ENCODE measurements around the gene ZNF331.
A peak's percentile ranks its signal among the peaks of the same experiment; 100 is the strongest.

DNA sequence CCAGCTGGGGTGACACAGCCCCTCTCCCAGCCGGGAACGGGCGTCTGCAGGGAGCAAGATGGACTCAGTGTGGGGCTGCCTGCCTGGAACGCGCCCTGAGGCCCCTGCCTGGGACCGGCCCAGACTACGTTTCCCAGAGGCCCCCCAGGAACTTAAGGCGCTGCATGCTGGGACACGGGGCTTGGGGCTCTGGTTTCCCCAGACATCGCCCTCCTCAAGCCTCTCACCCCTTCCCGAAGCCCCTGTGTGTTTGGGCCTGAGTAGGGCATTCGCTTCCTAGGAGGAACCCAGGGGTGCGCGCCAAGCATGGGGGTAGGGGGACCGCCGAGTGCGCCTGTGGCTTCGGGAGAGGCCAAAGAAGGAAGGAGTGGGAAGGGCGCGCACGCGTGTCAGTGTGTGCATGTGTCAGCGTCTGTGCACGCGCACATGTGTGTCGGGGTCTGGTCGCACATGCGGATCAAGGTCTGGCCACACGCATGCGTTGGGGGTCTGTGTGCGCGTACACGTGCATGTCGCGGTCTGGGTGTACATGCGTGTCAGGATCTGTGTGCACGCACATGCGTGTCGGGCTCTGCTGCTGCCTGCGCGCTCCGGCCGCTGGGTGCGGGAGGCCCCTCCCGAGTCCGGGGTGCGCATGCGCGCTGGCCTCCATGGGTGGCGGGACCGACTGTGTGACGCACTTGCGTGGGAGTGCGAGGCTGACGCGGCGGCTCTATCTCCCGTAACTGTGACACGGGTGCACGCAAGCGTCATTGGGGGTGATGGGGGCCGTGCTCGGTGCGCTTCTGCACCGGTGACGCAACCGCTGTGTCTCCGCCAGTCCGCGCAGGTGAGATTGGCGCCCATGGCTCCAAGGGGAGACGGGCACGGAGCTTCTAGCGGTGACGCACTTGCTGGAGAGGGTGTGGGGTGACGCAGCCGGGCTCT lies 16.2 kb downstream of the ZNF331 start:
- TF ChIP-seq, protein P1, sequence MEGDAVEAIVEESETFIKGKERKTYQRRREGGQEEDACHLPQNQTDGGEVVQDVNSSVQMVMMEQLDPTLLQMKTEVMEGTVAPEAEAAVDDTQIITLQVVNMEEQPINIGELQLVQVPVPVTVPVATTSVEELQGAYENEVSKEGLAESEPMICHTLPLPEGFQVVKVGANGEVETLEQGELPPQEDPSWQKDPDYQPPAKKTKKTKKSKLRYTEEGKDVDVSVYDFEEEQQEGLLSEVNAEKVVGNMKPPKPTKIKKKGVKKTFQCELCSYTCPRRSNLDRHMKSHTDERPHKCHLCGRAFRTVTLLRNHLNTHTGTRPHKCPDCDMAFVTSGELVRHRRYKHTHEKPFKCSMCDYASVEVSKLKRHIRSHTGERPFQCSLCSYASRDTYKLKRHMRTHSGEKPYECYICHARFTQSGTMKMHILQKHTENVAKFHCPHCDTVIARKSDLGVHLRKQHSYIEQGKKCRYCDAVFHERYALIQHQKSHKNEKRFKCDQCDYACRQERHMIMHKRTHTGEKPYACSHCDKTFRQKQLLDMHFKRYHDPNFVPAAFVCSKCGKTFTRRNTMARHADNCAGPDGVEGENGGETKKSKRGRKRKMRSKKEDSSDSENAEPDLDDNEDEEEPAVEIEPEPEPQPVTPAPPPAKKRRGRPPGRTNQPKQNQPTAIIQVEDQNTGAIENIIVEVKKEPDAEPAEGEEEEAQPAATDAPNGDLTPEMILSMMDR (IDR thresholded peaks at IDR 0.05) = no peak
- TF ChIP-seq POLR2A (IDR thresholded peaks at IDR 0.05) = peak in 1 of 2 donors; percentile 19
